DMS 273 (cell line): ENCODE measurements around the gene SSX4B.
"Not testable (repeated sequence)": the region's sequence is repeated elsewhere in the genome, so short reads cannot be mapped to it uniquely, and the experiment has no call there.

Source experiments
- DNase-seq: peaks from one replicate; lab custom pipeline; 2025; ENCODE audit not compliant: unreplicated experiment; lab: John Stamatoyannopoulos, UW

The SSX4B gene

DNA sequence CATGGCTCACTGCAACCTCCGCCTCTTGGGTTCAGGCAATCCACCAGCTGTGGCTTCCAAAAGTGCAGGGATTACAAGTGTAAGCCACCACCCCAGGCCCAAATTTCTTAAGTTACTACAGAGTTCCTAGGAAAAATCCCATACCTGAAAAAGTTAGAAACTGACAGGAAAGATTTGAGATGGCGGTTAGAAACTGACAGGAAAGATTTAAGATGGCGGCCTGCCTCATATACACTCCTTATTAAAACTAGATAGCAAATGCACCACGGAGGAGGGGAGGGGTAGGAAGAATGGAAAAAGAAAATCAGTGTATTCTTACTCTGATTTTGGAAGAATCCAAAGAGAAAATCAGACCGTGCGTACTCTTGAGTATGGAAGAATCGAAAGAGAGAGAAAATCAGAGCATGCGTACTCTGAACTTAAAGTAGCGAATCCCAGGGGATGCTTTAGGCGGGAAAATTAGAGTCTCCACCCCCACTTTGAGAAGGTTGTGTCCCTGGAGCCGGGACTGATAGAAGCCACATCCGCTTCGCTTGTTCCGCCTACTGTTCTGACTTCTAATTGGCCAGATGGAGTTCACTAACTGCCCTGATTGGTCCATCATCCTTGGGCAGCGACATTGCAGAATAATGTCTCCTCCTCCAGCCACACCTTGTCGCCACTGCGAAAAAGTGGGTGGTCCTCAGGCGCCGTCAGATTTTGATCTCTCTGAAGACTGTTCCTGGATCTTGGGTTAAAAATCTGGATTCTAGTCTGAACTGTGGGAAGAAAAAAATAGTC lies 55.3 kb downstream of the SSX4B start, which contains the start of gene SSX3:
SSX3 (minus strand) TSS at position 389 of the 780 bp plus-strand sequence. CDS start 1,454 bp downstream, outside the sequence.
- not testable (repeated sequence) for DNase-seq
